GM12878 (cell line): ENCODE results near the gene POLDIP3.

ENCODE experiments used
- NFYA ChIP-seq: IDR thresholded peaks from 2 replicates; pipeline ENCODE4 v1.6.1; 2011; ENCODE audit warnings: low read depth, mild to moderate bottlenecking, low read length, improper control_type of control experiment, borderline replicate concordance
- NR2C1 ChIP-seq: fragments of 450-650 bp; IDR thresholded peaks from 2 replicates; pipeline ENCODE4 v1.6.1; 2017; ENCODE audit warnings: antibody characterized with exemption, mild to moderate bottlenecking, moderate library complexity
- NRF1 ChIP-seq: conservative IDR thresholded peaks from 2 replicates; pipeline ENCODE4 v1.6.1; 2011; ENCODE audit warnings: mild to moderate bottlenecking, low read depth, low read length, improper control_type of control experiment
- POLR2AphosphoS5 ChIP-seq: IDR thresholded peaks from 2 replicates; pipeline ENCODE4 v1.6.1; 2011; ENCODE audit warnings: mild to moderate bottlenecking, low read length, inconsistent platforms
- TCF12 ChIP-seq: IDR thresholded peaks from 2 replicates; pipeline ENCODE4 v1.6.1; 2011; ENCODE audit warnings: low read depth, mild to moderate bottlenecking, low read length

DNA sequence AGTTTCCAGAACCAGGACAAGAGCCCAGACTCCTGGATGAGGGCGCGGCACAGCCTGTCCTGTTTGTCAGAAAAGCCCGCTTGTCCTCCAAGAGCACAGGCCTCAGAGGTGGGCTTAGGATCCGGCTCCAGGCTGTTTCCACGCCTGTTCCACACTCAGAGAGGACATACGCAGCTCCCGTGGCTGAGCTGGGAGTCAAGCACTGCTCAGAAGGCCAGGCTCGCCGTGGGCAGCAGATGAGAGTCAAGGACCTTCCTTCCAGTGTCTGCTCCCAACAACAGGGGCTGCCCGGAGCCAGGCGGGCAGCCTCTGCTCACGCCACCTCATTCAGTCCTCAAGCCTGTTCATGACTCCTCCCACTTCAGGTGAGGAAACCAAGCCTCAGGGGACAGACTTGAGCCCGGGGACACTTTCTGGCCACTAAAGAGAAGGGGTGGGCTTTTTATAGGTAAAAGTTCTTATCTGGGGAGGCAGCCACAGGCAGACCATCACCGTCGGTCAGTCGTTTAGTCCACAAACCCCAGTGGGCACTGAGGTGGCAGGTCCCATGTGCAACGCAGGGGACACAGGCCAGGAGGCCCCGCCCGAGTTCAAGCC is 30.8 kb upstream of the POLDIP3 start:
- TF ChIP-seq TCF12: no peak
- TF ChIP-seq NRF1: no peak
- no peak for TF ChIP-seq NR2C1
- TF ChIP-seq NFYA: no peak
- no peak for TF ChIP-seq POLR2AphosphoS5
